Measurements from ENCODE around the gene FRMD4A.
"Not testable (repeated sequence)": the region's sequence is repeated elsewhere in the genome, so short reads cannot be mapped to it uniquely, and the experiment has no call there.

The FRMD4A gene

GRCh38 chr10:14048930-14049613 is 281.7 kb downstream of the FRMD4A start:
- ChIA-PET CTCF (no interaction called here), POLR2A (no interaction called here)
- DNase-seq (ENCODE audit: extremely low spot score), result no peak
- TF ChIP-seq, protein P1, sequence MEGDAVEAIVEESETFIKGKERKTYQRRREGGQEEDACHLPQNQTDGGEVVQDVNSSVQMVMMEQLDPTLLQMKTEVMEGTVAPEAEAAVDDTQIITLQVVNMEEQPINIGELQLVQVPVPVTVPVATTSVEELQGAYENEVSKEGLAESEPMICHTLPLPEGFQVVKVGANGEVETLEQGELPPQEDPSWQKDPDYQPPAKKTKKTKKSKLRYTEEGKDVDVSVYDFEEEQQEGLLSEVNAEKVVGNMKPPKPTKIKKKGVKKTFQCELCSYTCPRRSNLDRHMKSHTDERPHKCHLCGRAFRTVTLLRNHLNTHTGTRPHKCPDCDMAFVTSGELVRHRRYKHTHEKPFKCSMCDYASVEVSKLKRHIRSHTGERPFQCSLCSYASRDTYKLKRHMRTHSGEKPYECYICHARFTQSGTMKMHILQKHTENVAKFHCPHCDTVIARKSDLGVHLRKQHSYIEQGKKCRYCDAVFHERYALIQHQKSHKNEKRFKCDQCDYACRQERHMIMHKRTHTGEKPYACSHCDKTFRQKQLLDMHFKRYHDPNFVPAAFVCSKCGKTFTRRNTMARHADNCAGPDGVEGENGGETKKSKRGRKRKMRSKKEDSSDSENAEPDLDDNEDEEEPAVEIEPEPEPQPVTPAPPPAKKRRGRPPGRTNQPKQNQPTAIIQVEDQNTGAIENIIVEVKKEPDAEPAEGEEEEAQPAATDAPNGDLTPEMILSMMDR (IDR thresholded peaks at IDR 0.05; ENCODE audit: control extremely low read depth, extremely low read depth, low read depth, missing control alignments), result no peak

- TF ChIP-seq, protein P1 (IDR thresholded peaks at IDR 0.05; ENCODE audit: control extremely low read depth, extremely low read depth, low read depth, missing control alignments), result no peak
- ChIA-PET POLR2A (no interaction called here), CTCF (no interaction called here)
- DNase-seq (ENCODE audit: extremely low spot score), result no peak
Observed at GRCh38 chr10:14047431-14047830, 283.3 kb downstream of the FRMD4A start.

DNA sequence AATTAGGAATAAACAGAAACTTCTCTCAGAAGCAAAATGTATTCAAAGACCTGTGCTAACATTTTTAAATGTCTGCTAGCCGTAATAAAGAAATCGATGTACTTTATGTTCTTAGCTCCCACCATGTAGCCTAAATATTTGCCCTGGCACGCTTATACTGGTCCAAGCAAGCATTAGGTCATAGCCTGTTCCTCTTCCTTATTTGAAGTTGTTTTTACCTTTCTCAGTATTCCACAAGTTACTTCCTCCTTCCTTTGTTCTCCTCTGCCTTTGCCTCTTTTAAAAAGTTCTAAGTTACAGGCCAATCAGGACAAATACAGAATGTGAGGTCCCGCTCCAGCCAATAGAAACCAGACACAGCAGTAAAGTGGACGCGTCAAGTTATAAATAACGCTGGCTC is 288.7 kb downstream of the FRMD4A start:
- DNase-seq (ENCODE audit: extremely low spot score); POLR2A ChIA-PET: not testable (repeated sequence)
- CTCF ChIA-PET, result interaction anchor here (1.3 to 2.0 kb wide), 3 partner anchors 10 to 43 kb away, joined by 3 to 5 read pairs (median 5); no protein-coding TSS in a partner anchor

GRCh38 chr10:14040787-14041631 is 289.7 kb downstream of the FRMD4A start:
- TF ChIP-seq, protein P1 (IDR thresholded peaks at IDR 0.05; ENCODE audit: control extremely low read depth, extremely low read depth, low read depth, missing control alignments), result no peak
- ChIA-PET CTCF (interaction anchor here (0.9 to 2.0 kb wide), 5 partner anchors 9 to 44 kb away, joined by 3 to 6 read pairs (median 5); no protein-coding TSS in a partner anchor), POLR2A (interaction anchor here (0.6 kb wide), 1 partner anchor 69 kb away, joined by 3 read pairs; no protein-coding TSS in a partner anchor)
- no peak for DNase-seq (ENCODE audit: extremely low spot score)

DNA sequence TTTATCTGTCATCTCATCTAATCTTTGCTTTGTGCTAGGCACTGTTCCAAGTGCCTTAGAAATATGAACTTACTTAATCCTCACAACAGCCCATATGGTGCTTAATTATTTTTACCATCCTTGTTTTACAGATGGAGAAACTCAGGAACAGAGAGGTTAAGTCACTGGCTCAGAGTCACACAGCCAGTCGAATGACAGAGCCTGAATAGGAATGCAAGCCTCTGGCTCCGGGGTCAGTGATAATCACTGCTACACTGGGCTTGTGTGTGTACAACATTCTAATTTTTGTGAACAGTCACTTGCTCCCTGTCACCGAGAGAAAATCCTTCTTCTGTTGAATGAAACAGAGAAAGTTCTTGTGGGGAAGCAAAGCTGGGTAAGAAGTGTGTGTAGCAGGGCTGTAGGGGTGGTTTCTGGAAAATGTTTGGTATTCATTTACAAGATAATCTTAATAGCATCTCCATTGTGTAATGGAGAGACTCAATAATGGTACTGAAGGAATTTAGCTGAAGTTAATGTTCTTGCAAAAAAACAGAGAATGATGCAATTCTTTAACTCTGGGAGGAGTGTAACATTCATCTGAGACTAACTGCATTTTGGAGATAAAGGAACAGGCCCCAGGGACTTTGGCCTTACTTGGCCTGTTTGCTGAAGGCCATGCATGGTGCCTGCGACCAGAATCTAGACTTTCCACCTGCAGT is 290.6 kb downstream of the FRMD4A start:
- DNase-seq (ENCODE audit: extremely low spot score), result no peak
- ChIA-PET CTCF (interaction anchor here (1.6 kb wide), 1 partner anchor 8 kb away, joined by 6 read pairs; no protein-coding TSS in a partner anchor), POLR2A (no interaction called here)
- TF ChIP-seq, protein P1 (IDR thresholded peaks at IDR 0.05; ENCODE audit: control extremely low read depth, extremely low read depth, low read depth, missing control alignments), result no peak

GRCh38 chr10:14036233-14036632 is 294.5 kb downstream of the FRMD4A start:
- POLR2A ChIA-PET, result no interaction called here
- TF ChIP-seq, protein P1 (IDR thresholded peaks at IDR 0.05; ENCODE audit: control extremely low read depth, extremely low read depth, low read depth, missing control alignments), result no peak
- DNase-seq (ENCODE audit: extremely low spot score), result no peak
- CTCF ChIA-PET, result no interaction called here
